Suprapubic skin (tissue), 4 donors: ENCODE measurements around the gene ARMC12.

Experiments used
- EP300 ChIP-seq: sonication (generic); formaldehyde crosslinking; IDR thresholded peaks from one replicate; pipeline ENCODE4 v1.6.1; 2017; ENCODE audit warnings: antibody characterized with exemption
- POLR2A ChIP-seq, 2 donors: fragments of 450-650 bp; IDR thresholded peaks; one replicate each; pipeline ENCODE4 v1.6.1; 2017; ENCODE audit warnings: antibody characterized with exemption in 2 of 2, mild to moderate bottlenecking in 2 of 2, moderate library complexity in 2 of 2
- POLR2AphosphoS5 ChIP-seq, 3 donors: sonication (generic); formaldehyde crosslinking; IDR thresholded peaks; one replicate each; pipeline ENCODE4 v1.6.1; 2017; ENCODE audit warnings: antibody characterized with exemption in 3 of 3
- TF ChIP-seq, protein P1 (sequence below), 2 donors: fragments of 200-600 bp in 1 of 2; fragments of 450-650 bp in 1 of 2; sonication (generic) in 1 of 2; IDR thresholded peaks; one replicate each; pipeline ENCODE4 v1.5.1; 2016 to 2019; ENCODE audit warnings: antibody characterized with exemption in 2 of 2, mild to moderate bottlenecking in 1 of 2, moderate library complexity in 1 of 2

DNA sequence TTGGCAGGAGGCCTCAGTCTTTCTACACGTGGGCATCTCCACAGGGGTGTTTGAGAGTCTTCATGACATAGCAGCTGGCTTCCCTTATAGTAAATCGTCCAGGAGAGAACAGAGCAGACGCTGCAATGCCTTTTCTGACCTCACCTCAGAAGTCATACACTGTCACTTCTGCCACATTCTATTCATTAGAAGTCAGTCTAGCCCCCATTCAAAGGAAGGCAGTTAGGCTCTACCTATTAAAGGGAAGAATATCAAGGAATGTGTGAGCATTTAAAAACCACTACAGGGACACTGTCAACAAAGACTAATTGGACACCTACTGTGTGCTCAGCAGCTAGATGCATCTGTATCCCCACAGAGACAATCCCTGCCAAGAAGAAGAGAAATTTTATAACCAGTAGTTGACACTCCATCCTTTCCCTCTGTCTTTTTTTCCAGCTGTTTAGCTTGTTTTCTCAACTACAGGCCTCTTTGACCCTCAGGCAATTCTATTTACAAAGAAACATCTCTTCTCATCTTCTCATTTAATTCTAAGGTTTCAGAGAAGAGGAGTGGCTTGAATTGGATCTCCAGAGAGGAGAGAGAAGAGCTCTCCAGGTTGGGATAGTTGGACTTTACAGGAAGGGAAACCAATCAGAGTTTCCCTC is 18.6 kb downstream of the ARMC12 start:
- no peak for TF ChIP-seq EP300
- no peak for TF ChIP-seq POLR2A (IDR thresholded peaks at IDR 0.05)
- TF ChIP-seq, protein P1, sequence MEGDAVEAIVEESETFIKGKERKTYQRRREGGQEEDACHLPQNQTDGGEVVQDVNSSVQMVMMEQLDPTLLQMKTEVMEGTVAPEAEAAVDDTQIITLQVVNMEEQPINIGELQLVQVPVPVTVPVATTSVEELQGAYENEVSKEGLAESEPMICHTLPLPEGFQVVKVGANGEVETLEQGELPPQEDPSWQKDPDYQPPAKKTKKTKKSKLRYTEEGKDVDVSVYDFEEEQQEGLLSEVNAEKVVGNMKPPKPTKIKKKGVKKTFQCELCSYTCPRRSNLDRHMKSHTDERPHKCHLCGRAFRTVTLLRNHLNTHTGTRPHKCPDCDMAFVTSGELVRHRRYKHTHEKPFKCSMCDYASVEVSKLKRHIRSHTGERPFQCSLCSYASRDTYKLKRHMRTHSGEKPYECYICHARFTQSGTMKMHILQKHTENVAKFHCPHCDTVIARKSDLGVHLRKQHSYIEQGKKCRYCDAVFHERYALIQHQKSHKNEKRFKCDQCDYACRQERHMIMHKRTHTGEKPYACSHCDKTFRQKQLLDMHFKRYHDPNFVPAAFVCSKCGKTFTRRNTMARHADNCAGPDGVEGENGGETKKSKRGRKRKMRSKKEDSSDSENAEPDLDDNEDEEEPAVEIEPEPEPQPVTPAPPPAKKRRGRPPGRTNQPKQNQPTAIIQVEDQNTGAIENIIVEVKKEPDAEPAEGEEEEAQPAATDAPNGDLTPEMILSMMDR (IDR thresholded peaks at IDR 0.05), result no peak
- no peak for TF ChIP-seq POLR2AphosphoS5 (IDR thresholded peaks at IDR 0.05)
